K562 treated with DMSO at 1 percent for 4 hours (cell line): ENCODE results near the gene OR7A10. TPM values are rescaled to one million over a fixed set of nuclear protein-coding genes. Genes with fewer than 3 reads are reported as not detected.

Experiments
- total RNA-seq: library from RNA; unstranded; fragments of 300-600 nt; gene quantifications from 2 replicates; pipeline ENCODE4 v1.2.3, GENCODE V29; 2022; ENCODE audit not compliant: insufficient read depth

OR7A10 gene
- total RNA-seq: not detected in 2 replicates

DNA sequence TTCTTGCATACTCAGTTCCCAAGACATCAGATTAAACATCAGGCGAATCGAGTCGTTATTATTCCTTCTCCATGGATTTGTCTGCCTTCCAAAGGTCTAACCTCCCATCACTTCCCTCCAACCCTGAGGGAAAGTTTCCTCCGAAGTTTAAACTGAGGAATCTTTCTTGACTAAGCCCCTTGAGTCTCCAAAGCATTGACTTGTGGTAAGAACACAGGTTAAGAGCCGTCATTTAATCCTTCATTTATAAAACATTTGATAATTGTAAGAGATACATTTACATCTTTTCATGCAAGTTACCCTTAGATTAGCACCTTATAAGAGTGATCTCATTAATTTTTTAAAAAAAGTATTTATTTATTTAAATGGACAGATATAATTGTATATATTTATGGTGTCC lies at the start of gene OR7A10:
OR7A10 (minus strand) TSS at position 101 of the 400 bp plus-strand sequence. CDS start 7,045 bp downstream, outside the sequence.

DNA sequence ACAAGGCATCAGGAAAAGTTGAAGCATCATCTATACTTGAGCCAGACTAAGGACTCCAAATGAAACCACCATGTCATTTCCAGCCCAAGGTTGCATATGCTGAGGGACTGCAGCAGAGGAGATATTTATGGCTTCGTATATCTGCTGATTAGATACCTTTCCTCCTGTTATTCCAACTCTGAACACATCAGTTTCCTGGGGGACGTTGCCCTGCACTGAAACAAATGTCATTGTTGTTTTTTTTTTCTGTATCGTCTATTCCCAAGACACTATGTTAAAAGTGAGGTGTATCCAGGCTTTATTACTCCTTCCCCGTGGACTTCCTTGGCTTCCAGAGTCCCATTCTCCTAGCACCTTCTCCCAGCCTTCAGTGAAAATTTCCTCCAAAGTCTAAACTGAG lies 37.3 kb upstream of the OR7A10 start, which contains the start of gene OR7A17:
OR7A17 (minus strand) TSS at position 101 of the 400 bp plus-strand sequence. CDS start 4,777 bp downstream, outside the sequence.

DNA sequence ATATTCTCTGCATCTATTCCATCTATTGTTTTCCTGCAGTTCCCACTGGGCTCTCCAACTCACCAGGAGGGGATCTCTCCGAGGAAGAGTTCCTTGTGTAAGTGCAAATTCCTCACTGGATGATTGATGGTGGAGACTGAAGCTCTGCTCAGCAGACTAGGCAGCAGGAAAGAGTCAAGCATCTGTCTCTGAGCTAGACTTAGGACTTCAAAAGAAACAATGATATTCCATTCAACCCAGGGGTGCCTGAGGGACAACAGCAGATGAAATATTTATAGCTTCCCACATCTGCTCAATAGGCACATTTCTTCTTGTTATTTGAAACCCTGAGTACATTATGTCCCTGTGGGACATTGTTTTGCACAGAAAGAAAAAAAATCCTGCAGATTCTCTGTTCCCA lies 13.7 kb downstream of the OR7A10 start, which contains the start of the genes OR7A5 and OR7C1:
OR7A5 (minus strand) TSS at position 175 of the 400 bp plus-strand sequence. CDS start 6,944 bp downstream, outside the sequence.
OR7C1 (minus strand) TSS at position 175 of the 400 bp plus-strand sequence. CDS start 35,049 bp downstream, outside the sequence.

Other genes with a start within 250 kb of the OR7A10 start
- gene ADGRE3, start 174.1 kb downstream of the OR7A10 start, total RNA-seq: not detected in 2 replicates
- 5.0 and 7.8 TPM in 2 replicates for gene ZNF333, start 158.9 kb downstream of the OR7A10 start, total RNA-seq
- gene ADGRE2, start 70.4 kb downstream of the OR7A10 start, total RNA-seq: 8.9 and 13.3 TPM in 2 replicates
- not detected in 2 replicates for gene OR7A5, start 13.7 kb downstream of the OR7A10 start, total RNA-seq
- gene OR7C1, start 13.7 kb downstream of the OR7A10 start, total RNA-seq: 0.16 TPM in 1 of 2 replicates, not detected in the other
- not detected in 2 replicates for gene OR7A17, start 37.2 kb upstream of the OR7A10 start, total RNA-seq
- not detected in 2 replicates for gene OR7C2, start 92.6 kb upstream of the OR7A10 start, total RNA-seq
- gene SLC1A6, start 130.9 kb upstream of the OR7A10 start, total RNA-seq: not detected in 2 replicates
- gene CASP14, start 200.6 kb upstream of the OR7A10 start, total RNA-seq: not detected in 2 replicates
- not detected in 2 replicates for gene OR1I1, start 233.3 kb upstream of the OR7A10 start, total RNA-seq